ENCODE data around the gene SSC4D. TPM values are rescaled to one million over a fixed set of nuclear protein-coding genes. Genes with fewer than 3 reads are reported as not detected.

Gene SSC4D
- total and polyA plus RNA-seq, 9 of the 15 experiments (the other 6 are each of a cell fraction or from before 2014, with no cell fraction given), result 0.06 to 1.1 (median 0.85) TPM; not detected in 1

DNA sequence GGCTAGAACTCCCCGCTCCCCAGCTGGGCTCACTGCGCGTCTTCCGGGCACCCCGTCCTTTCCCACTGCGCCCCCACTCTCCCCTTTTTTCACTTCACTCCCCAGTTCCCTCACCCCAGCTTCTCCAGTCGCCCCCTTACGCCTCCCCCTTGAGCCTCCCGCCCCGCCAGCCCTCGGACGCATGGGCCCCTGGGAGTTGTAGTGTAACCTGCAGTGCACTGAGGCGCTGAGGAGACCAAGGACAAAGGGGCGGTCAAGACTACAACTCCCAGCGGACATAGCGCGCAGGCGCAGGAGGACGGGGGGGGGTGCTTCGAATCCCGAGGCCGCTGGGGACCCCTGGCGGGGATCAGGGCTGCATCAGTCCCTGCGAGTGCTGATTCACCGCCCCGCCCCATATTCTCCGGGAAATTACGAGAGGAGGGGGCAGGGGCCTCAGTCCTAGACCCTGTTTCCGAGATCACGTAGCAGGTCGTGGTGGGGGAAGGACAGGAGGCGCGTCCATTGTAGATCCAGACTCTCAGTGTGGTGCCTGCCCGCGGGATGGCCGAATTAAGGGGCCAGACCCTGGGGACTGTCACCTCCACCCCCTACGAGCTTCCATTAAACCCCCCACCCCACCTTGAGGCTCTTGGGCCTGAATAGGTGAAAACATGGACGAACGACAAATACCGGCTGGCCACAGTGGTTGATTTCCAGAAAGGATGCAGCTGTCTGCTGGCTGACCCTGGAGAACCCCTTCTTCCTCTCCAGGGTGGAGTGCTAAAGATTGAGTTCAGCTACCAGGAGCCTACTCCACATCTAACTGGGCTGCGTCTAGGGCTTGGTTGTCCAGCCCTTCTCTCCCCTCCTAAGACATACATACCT, 50.2 kb downstream of the SSC4D start (continued):
- no peak for TF ChIP-seq CHD7 (IDR thresholded peaks at IDR 0.05; ENCODE audit: low read depth, low read length)
- no peak for TF ChIP-seq NR3C1 (CRISPR knock-in tag; IDR thresholded peaks at IDR 0.05)
- no peak for TF ChIP-seq ZNF217 (CRISPR knock-in tag; IDR thresholded peaks at IDR 0.05)
- TF ChIP-seq CBX3 (IDR thresholded peaks at IDR 0.05; ENCODE audit: borderline replicate concordance in 1 of 2, low read length in 2 of 2), result no peak
- TF ChIP-seq TCFL5 (CRISPR knock-in tag; conservative IDR thresholded peaks at IDR 0.05), result no peak
- TF ChIP-seq JUN (IDR thresholded peaks at IDR 0.05; ENCODE audit: borderline replicate concordance, low read depth, low read length), result peak; percentile 82; the same call in 1 of the 2 replicates
- no peak for TF ChIP-seq JUN (CRISPR knock-in tag; IDR thresholded peaks at IDR 0.05; ENCODE audit: borderline replicate concordance)
- no peak for TF ChIP-seq RBM34 (IDR thresholded peaks at IDR 0.05; ENCODE audit: borderline replicate concordance, insufficient read depth, low read length)
- peak; percentile 97 for TF ChIP-seq ZBTB7A (IDR thresholded peaks at IDR 0.05; ENCODE audit: borderline replicate concordance, control insufficient read depth, low read depth, low read length)
- no peak for TF ChIP-seq HMBOX1 (IDR thresholded peaks at IDR 0.05)
- no peak for TF ChIP-seq PHF21A (IDR thresholded peaks at IDR 0.05; ENCODE audit: borderline replicate concordance, low read depth)
- no peak for TF ChIP-seq SMAD2 (IDR thresholded peaks at IDR 0.05; ENCODE audit: low read depth, low read length)
- TF ChIP-seq IRF2 (CRISPR knock-in tag; IDR thresholded peaks at IDR 0.05), result no peak
- peak; percentile 97 for TF ChIP-seq HCFC1 (IDR thresholded peaks at IDR 0.05; ENCODE audit: low read depth, low read length)

Data from K562 (cell line).